ENCODE results near the gene SNED1.

Gene SNED1

DNA sequence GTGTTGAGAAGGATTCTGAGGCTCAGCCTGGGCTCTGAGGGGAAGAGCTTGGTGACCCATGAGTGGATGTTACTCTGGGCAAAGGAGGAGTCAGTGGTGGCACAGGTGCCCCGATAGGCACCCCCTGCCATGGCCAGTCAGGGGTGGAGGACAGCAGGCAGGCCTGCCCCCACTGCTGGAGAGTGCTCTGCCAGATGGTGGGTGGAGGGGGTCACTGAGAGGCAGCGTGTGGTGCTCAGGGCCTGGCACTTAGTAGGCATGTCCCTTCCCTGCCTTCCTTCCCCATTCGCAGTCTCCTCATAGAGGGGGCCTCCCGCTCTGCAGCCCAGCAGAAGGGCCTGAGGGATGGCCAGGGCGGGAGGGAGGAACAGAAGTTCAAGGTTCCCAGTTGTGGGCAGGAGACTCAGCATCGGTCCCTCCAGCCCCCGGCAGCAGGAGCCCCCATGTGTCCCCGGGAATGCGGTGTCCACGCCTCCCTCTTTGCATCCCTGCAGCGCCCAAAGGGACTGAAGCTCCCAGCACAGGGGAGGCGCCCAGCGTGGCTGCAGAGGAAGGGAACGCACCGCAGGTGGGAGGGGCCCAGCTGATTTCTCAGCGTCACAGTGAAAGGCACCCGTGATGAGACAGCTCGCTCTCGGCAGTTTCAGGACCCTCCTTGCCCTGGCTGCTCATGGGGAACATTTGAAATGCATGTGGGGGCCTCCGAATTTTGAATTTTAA lies 5.7 kb upstream of the SNED1 start:
- FAIRE-seq = no peak

DNA sequence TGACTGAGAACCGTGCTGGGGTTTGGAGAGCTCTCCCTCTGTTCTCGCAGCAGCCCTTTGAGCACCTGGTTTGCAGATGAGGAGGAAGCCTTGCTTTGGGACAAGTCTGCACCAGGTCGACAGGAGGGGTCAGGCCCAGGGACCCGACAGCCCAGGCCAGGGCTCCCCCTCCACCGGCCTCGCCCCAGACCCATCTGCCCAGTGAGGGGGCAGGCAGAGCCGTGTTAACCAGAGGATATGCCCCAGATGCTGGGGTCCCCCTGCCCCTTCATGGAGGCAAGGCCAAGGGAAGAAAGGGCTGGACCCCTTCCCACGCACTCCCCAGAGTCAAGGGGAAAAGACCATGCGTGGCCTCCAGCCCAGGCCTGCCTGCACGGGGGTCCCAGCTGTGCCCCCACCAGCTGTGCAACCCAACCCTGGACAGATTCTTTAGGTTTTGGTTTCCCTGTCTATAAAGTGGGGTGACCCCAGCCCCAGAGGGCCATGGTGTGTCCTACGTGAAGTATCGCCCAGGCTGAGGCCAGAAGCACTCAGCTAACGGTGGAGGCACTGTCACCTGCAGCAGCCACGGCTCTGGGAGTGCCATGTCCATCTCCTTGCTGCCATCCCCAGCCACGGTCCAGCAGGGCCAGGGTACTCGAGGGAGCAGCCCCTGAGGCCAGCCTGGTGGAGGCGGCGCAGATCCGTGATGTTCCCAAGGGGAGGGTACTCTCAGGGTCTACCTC lies 4.8 kb upstream of the SNED1 start:
- FAIRE-seq = no peak

DNA sequence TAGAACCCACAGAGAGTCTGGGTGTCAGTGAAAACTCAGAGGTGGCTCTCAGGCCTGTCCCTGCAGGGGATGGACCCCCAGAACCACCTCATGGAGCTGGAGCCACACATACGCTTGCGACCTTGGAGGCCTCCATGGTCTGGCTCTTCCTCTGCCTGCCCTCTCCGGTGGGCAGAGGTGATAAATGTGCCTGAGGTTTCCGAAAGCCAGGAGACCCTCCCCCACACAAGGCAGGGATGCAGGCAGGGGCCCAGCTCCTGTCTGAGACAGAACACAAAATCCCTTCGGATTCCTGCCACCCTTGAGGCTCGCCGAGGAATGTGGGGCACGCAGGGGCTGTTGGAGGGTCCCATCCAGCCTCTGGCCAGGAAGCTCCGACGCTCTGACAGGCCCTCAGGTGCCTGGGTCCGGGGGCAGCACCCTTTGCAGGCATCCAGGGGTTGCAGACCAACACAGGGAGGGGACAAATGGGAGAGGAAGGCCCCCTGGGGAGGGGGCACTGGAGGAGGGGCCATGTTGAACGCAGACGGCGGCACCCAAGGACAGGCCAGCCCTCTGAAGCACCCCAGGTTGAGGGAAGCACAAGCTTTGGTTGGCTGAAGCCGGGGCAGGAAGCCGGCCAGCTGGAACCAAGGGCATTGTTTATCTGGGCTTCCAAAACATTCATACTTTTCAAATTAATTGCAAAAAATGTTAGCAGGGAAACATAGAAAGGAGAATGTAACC lies 4.1 kb upstream of the SNED1 start:
- no peak for FAIRE-seq

DNA sequence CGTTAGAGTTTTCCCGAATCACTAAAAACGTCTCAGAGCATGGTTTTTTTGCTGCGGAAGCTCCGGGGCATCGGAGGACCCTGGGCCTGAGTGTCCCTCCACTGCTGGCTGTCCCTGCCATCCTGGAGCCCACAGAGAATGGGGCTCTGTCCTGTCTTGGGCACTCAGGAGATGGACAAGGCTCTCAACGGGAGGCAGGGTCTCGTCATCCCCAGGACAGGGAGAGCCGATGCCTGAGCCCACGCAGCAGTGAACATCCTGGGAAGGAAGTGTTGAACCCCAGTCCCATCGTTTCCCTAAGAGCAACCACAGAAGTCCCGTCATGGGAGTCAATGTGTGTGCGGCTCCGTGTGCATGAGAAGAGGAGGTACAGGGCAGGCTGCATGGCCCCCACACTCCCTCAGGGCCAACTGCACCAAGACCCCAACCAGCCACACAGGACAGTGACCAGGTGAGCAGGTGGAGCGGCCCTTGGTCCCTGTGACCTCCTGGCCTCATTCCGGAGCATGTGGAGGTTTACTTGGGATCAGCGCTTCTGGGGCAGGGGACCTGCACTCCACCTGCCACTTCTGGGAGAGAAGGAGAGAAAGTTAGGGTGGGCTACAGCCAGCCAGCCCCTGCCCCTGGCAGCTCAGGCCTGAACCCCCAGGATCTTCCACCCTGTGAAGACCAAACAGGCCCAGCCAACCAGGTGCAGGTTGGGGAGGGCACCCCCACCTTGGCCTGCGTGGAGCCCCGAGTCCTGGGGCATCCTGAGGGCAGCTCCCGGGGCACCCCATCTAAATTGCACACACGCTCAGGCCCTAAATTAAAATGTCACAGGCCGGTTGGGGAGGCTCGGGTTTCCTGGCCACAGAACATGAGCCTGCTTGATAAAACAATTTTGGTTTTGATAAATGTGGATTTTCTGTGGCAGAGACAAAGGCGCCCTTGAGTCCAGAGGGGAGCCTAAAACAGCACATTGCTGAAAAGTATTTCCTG lies 3.1 kb upstream of the SNED1 start:
- FAIRE-seq = no peak

DNA sequence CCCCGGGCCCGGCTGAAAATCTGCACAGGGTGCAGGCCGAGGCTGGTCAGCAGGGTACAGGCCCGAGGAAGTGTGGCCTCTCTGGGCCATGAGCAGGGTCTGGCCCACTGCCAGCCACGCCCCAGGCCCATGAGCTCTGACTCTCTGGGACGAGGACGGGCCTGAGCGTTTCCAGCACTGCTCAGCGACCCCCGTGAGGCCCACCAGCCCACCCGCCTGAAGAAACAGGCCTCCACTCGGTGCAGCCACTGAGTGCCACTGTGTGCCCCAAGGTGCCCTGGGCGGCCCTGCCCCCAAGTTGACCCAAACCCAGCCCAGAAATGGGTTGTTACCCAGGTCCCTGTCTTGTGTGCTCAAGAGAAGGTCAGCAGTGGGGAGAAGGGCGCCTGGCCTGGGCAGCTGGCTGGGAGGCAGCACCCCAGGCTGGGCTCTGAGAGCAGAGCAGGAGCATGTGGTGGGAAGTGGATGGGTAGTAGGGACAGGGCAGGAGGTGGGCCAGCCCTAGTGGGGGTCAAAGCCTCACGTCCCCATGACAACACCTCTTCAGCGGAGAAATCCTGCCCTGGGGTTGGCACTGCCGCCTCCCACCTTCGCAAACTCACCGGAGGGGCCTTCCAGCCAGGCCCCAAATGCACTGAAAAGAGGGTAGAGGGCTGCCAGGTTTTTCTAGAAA lies 2.1 kb upstream of the SNED1 start:
- FAIRE-seq = no peak

DNA sequence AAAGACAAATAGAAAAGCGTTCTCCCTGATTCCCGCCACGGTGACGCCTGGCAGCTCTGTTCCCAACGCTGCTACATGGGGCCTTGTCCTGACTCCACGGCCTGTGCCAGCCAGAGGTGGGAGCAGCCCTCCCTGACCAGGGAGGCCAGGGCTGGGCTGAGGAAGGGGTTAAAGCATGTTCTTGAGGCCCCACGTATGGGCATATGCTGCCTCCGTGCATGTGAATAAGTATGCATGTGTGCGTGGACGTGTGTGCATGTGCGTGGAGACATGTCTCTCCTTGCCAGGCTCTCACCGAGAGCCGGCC lies 1.6 kb upstream of the SNED1 start:
- FAIRE-seq = no peak

DNA sequence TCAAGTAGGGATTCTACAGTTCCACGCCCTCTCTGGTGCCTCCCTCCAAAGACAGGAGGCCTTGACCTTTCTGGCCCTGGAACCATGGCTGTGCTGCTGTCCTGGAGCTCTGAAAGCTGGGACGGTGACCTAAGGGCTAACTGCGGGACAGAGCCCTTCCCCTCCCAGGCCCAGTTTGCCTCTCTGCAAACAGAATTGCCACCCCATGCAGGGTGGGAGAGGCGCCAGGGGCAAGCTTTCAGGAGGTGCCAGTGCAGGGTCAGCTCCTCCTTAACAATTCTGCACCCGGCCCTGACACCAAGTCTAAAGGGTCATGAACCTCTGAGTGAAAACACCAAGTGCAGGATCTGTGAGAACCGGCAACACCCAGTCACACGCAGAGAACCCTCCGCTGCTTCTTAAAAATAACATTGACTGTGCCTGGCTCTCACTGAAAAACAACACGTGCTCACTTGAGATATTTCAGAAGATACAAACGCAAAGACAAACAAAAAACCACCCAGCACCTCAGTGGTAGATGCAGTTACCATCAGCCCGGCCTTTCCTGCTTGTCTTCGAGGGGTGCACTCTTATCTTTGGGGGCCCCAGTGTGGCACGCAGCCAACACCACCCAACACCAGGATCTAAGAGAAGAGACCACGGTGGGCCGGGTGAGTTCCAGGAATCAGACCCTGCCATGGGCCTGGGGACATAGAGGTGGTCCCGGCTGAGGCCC lies 1.1 kb upstream of the SNED1 start:
- no peak for FAIRE-seq

DNA sequence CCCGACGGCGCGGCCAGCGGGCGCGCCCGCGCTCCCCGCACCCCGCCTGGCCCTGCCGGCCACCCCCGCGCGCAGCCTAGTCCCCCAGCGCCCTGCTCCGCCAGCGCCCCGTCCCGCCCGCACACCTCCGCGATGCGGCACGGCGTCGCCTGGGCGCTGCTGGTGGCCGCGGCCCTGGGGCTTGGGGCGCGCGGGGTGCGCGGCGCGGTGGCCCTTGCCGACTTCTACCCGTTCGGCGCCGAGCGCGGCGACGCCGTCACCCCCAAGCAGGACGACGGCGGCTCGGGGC lies 232 bp downstream of the SNED1 start:
- FAIRE-seq = no peak

DNA sequence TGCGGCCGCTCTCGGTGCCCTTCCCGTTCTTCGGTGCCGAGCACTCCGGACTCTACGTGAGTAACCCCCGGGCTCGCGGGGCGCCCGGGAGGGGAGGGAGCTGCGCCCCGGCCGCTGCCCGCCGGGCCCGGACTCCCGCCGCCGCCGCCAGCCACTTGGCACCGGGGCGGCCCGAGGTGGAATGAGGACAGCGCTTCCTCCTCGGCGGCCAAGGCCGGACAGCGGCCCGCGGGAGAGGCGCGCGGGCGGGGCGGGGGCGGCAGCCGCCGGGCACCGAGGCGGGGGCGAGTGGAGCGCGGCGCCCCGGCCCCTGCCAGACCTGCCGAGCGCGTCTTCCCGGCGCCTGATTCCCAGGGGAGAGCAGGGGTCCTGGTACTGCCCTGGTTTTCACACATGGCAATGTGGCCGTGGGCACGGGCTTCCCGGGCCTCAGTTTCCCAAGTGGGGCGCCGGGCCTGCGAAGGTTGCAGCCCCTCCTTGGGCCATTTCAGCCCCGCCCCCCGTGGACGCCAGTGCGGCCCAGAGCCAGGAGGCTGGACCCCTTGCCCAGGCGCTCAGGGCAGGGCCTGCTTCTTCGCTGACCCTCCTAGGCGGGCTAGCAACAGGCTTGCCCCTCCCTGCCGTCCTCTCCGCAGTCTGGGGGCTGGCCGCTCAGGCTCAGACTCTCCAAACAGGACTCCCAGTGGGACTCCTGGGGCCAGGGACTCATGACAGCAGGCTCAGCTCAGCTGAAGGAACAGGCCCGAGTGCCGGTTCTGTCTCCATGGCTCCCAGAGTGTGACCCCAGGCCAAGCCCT lies 775 bp downstream of the SNED1 start:
- FAIRE-seq = no peak

DNA sequence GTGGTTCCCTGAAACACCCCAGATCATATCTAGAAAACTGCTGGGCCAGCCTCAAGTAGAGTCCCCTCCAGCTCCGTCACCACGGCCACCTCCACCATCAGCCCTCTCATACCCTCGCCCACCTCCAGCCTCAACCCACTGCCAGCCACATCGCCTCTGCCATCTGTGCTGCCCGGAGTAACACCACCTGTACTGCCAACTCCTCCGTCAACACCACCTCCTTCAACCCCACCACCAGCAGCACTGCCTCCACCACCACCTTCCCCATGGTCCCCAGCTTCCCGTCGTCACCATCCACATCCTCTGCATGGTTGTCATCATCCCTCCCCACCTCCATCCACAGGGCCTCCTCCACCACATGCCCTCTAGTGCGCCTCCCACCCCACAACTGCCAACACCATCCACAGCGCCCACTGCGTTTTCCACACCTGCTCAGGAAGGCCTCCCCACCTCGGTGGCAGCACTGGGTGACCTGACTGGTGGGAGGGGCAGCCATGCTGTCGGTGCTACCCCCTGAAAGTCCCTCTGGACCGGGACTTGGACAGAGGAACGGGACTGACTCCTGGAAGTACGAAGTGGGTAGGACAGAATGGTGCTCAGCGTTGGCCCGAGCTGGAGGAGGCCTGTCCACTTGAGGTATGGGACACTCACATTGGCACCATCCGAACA lies 1.6 kb downstream of the SNED1 start:
- FAIRE-seq = no peak

DNA sequence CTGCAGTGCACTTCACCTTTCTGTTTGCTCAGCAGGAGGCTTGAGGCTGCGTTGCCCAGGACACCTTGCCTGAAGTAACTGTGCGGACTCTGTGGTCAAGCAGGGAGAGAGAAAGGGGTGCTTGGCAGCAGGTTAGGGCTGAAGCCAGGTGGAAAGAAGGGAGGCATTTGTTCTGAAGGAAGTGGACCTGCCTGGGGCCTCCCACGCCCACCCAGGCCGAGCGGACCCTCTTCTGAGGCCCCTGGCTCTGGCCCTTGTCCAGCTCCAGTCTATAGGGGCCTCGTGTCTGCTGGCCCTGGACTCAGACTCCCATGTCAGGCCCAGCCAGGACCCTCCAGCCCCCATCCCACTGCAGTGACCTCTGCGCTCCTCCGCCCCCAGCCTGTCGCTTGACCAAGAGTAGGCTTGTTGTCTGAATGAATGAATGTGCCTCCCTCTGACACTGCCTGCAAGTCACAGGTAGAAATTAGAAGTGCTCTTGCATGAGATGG lies 2.5 kb downstream of the SNED1 start:
- no peak for FAIRE-seq

DNA sequence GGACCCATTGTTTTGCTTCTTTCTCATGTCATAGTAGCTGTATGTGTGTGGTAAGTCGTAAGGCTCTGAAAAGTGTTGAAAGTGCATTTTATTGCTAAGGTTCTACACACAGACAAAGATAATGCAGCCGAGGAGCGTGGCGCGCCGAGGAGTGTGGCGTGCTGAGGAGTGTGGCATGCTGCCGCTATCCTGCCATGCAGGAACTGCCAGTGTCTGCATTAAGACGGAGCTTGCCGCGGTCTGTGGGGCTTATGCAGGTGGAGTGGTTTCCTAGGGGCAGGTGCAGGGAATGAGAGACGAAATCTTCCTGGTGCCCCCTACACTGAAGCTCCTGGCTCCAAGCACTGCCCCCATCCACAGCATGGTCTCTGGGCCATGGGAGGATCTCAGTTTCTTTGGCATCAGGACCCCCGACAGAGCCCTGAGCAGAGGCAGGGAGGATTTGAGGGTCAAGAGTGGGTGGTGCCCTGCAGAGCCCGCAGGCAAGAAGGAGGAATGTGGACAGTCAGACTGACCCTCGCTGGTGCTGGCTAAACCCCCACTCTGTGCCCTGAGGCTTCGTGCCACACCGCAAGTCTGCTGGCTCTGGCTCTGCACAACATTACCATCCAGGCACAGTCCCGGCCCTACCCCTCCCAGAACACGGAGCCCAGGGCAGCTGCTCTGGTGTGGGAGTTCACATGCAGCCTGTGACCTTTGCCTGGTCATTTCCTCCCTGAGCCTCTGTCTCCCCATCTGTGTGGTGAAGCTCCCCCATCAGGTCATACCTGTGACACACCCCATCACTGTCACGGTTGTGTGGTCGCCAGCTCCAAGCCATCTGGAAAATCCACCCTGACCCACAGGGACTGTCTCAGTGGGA lies 3.2 kb downstream of the SNED1 start:
- FAIRE-seq = no peak

DNA sequence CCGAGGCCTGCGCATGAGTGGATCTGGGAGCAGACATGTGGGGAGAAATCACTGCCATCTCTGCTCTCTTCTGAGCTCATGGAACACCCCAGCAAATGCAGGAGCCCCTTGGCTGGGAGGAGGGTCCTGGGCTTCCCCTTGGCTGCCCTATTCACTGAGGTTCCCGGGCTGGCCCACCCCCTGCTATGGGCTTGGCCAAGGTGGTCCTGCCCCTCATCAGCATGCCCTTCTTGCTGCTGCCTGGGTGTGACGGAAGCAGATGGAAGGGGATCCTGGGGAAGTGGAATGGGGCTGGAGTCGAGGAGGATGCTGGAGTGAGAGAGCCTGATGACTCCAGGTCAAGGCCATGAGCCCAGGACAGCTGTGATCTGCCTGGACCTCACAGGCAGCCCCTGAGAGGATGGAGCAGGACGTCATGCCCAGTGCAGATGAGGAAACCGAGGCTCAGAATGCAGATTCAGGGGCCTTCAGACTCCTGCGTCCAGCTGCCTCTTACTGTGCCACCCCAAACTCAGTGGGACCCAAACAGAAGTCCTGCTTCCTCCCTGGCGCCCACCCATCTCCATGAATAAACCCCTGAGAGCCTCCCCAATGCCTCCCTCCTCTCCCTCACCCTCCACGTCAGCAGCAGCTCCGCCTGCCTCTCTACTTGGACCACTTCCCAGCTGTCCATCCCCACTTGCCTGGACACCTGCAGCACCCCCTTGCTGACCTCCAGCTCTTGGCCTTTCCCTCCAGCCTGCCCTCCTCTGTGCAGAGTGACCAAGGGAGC lies 4.0 kb downstream of the SNED1 start:
- FAIRE-seq = no peak

DNA sequence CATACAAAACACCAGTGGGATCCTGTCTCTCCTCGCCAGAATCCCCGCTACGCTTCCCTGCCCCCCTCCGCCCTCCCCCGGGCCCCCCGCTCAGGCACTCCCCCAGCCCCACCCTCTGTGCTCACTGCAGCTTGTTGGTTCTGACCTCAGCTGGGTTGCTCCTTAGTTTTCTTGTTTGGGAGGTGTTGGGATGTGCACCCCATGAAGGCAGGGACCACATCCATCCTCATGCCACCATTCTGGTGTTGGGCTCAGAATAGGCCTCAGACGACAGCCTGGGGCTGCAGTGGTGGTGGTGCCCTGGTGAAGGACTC lies 4.6 kb downstream of the SNED1 start:
- no peak for FAIRE-seq

DNA sequence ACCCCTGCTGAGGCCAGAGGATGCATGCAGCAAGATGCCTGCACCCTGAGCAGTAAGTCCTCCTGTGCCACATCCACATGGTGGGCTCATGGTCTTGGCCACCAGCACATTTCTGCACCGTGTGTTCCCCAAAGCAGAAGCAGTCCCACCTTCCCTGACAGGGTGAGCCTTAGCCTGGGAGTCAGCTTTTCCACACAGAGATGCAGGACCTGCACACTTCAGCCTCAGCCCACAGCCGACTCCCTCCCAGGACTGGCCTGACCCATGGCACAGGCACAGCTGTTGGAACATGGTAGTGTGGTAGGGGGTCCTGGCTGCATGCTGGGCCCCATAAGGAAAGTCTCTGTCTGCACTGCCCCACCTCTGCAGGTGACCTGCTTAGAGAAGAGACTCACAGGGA lies 5.0 kb downstream of the SNED1 start:
- no peak for FAIRE-seq

DNA sequence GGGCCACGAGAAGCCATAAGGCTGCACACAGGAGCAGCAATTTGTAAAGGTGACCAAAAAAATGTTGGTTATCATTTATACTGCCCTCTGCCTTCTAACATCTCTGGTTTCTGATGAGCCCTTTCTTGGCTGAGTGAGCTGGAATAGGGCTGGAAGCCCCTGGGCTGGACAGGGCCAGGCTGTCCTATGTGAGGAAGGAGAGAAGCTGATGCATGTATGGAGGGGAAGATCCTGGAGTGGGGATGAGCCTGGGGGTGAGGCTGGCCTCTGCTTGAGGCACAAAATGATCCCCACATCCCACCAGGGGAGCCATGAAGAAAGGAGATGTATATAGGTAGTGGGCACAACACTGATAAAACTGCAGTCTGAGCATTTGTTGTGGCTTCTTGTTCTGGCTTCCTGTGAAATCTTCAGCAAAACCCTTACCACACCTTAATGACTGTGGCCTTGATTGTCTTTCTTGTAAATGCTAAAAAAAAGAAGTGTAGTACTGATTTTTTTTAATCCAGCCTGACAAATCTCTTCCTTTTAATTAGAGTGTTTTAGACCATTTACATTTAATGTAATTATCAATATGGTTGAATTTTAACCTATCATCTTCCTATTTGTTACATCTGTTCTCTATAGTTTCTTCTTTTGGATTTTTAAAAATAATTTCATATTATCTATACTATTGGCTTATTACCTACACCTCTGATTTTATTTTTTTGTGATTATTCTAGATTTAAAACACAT lies 5.6 kb downstream of the SNED1 start:
- peak; percentile 39 for FAIRE-seq

DNA sequence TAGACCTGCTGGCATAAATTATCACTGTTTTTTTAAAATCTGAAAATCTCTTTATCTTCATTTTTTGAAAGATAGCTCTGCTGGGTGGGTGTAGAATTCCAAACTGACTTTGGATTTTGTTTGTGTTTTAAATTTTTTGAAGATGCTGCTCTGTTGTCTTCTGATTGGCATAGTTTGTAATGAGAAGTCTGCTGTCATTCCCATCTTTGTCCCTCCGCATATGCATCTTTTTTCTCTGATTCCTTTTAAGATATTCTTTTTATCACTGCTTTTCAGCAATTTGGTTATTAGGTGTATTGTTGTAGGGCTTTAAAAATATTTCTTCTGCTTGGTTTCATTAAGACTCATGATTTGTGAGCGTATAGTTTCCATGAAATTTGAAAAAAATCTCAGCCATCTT lies 7.2 kb downstream of the SNED1 start:
- FAIRE-seq = no peak

DNA sequence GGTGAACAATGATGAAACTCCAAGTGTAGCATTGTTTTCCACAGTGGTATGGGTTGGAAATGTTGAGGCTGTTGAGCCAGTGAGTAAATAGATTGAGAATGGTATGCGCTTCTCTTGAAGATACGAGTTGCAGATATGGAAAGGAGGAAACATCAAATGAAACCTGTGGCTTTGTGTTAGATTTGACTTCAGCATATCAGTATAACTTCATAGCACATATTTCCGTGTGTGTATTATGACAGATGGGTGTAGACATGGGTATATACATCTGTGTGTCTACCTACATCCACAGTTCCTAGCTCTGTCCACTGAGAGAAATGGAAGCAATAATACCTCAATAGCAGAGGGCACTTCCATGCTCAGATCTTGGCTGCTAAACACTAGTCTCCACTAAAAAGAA lies 8.0 kb downstream of the SNED1 start:
- no peak for FAIRE-seq

Measured in G401.6 (cell line).